ENCODE results near the gene AAGAB.
"Not testable (repeated sequence)": the region's sequence is repeated elsewhere in the genome, so short reads cannot be mapped to it uniquely, and the experiment has no call there.

Gene AAGAB

DNA sequence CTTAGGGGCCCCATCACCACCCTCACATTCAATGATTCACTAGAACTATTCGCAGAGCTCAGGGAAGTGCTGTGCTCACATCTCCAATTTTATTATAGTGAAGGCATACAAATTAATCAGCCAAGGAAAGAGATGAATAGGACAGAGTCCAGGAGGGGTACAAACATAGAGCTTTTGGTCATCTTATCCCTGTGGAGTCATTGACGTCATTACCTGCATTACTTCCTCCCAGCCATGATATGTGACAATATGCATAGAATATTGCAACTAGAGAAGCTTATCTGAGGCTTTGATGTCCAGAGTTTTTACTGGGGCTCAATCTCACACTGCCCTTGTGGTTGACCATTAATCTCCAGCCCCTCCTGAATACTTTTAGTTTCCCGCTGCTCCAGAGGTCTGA, 1.6 kb upstream of the AAGAB start:
- Mint-ChIP-seq H3K27me3 (ENCODE audit: low read depth, poor library complexity) (peaks cover 13% of the 10 kb centered on the region), H3K4me1 (peaks cover 37% of the 10 kb centered on the region), H3K4me3 (peak overlapping the region; percentile 99), H3K27ac (no peak overlapping the region), H3K36me3 (ENCODE audit: low read depth) (no peaks in the 10 kb centered on the region), H3K9me3 (no peaks in the 10 kb centered on the region)
- DNase-seq = no peak
- TF ChIP-seq, protein P1, sequence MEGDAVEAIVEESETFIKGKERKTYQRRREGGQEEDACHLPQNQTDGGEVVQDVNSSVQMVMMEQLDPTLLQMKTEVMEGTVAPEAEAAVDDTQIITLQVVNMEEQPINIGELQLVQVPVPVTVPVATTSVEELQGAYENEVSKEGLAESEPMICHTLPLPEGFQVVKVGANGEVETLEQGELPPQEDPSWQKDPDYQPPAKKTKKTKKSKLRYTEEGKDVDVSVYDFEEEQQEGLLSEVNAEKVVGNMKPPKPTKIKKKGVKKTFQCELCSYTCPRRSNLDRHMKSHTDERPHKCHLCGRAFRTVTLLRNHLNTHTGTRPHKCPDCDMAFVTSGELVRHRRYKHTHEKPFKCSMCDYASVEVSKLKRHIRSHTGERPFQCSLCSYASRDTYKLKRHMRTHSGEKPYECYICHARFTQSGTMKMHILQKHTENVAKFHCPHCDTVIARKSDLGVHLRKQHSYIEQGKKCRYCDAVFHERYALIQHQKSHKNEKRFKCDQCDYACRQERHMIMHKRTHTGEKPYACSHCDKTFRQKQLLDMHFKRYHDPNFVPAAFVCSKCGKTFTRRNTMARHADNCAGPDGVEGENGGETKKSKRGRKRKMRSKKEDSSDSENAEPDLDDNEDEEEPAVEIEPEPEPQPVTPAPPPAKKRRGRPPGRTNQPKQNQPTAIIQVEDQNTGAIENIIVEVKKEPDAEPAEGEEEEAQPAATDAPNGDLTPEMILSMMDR (IDR thresholded peaks at IDR 0.05) = no peak

DNA sequence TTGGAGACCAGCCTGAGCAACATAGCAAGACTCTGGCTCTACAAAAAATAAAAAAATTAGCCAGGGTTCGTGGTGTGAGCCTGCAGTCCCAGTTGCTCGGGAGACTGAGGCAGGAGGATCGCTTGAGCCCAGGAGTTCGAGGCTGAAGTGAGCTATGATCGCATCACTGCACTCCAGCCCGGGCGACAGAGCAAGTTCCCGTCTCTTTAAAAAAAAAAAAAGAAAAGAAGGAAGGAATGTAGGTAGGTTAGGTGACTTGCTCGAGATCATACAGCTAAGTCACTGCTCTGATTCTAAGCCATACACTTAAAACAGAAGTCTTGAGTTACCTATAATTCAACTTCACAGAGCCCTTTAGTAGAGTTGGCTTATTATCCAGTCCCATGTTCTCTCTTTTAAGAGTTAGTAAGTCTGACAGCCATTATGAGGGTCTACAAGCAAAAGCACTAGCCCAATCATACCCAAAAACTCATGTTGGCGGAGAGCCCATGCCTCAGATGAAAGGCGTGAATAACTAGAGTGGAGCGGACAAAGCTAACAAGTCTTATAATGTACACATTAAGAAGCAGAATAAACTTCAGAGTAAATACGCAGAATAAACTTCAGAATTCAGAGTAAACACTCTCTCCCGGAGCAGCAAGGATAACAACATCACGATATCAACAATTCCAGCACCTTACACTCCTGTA, 768 bp downstream of the AAGAB start:
- H3K36me3 Mint-ChIP-seq (ENCODE audit: low read depth) = peaks cover 4% of the 10 kb centered on the region
- DNase-seq = peak; percentile 10
- H3K4me1 Mint-ChIP-seq = peaks cover 37% of the 10 kb centered on the region
- TF ChIP-seq, protein P1 (IDR thresholded peaks at IDR 0.05) = no peak
- peak overlapping the region; percentile 99 for H3K4me3 Mint-ChIP-seq
- H3K27ac Mint-ChIP-seq = peak overlapping the region; percentile 96
- no peaks in the 10 kb centered on the region for H3K9me3 Mint-ChIP-seq
- peaks cover 13% of the 10 kb centered on the region for H3K27me3 Mint-ChIP-seq (ENCODE audit: low read depth, poor library complexity)

DNA sequence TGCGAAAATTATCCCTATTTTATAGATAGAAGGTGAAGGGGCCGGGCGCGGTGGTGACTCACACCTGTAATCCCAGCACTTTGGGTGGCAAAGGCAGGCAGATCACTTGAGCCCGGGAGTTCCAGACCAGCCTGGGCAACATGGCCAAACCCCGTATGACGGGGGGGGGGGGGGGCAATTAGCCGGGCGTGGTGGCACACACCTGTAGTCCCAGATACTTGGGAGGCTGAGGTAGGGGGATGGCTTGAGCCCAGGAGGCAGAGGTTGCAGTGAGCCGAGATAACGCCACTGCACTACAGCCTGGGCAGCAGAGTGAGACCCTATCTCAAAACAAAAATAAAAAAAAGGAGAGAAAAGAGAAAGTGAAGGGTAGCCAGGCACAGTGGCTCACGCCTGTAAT, 1.4 kb downstream of the AAGAB start:
- Mint-ChIP-seq H3K9me3 (no peaks in the 10 kb centered on the region), H3K4me1 (peaks cover 37% of the 10 kb centered on the region), H3K27ac (no peak overlapping the region), H3K36me3 (ENCODE audit: low read depth) (peaks cover 7% of the 10 kb centered on the region), H3K27me3 (ENCODE audit: low read depth, poor library complexity) (peaks cover 13% of the 10 kb centered on the region), H3K4me3 (peak overlapping the region; percentile 99)
- DNase-seq = no peak
- TF ChIP-seq, protein P1 (IDR thresholded peaks at IDR 0.05) = no peak

DNA sequence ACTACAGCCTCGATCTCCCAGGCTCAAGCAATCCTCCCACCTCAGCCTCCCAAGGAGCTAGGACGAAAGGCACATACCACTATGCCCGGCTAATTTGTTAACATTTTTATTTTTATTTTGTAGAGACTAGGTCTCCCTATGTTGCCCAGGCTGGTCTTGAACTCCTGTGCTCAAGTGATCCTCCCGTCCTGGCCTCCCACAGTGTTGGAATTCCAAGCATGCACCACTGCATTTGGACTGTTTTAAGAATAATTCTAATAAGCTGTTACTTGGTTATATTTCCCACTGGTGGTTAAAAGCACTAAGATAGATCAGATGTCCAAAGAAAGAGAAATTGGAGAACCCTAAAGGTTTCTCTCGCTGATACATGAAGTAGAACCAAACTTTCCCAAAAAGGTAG, 3.1 kb downstream of the AAGAB start:
- Mint-ChIP-seq H3K27me3 (ENCODE audit: low read depth, poor library complexity) (peaks cover 11% of the 10 kb centered on the region), H3K27ac (no peak overlapping the region), H3K9me3 (peaks cover 4% of the 10 kb centered on the region), H3K4me1 (peaks cover 35% of the 10 kb centered on the region), H3K36me3 (ENCODE audit: low read depth) (peaks cover 25% of the 10 kb centered on the region), H3K4me3 (no peak overlapping the region)
- no peak for DNase-seq
- TF ChIP-seq, protein P1 (IDR thresholded peaks at IDR 0.05) = no peak

DNA sequence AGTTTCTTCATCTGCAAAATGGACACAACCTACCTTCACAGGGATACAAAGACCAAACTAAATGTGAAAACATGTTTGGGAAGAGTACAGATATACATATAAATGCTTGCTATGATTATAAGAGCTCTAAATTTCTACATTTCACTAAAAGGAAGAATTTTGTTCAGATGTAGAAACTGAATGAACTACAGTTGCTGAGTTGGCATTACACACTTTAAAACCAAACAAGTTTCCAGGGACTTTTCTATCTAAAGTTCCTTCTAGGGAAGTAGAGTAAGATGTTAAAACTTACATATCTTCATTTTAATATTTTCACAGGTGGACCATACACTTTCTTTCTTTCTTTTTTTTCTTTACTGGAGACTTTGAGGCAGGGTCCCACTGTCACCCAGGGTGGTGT, 4.6 kb downstream of the AAGAB start:
- no peak for DNase-seq
- H3K9me3 Mint-ChIP-seq = peaks cover 4% of the 10 kb centered on the region
- peaks cover 3% of the 10 kb centered on the region for H3K27me3 Mint-ChIP-seq (ENCODE audit: low read depth, poor library complexity)
- no peak overlapping the region for H3K4me3 Mint-ChIP-seq
- H3K4me1 Mint-ChIP-seq = peaks cover 22% of the 10 kb centered on the region
- H3K36me3 Mint-ChIP-seq (ENCODE audit: low read depth) = peaks cover 40% of the 10 kb centered on the region
- H3K27ac Mint-ChIP-seq = no peak overlapping the region
- TF ChIP-seq, protein P1 (IDR thresholded peaks at IDR 0.05) = no peak

DNA sequence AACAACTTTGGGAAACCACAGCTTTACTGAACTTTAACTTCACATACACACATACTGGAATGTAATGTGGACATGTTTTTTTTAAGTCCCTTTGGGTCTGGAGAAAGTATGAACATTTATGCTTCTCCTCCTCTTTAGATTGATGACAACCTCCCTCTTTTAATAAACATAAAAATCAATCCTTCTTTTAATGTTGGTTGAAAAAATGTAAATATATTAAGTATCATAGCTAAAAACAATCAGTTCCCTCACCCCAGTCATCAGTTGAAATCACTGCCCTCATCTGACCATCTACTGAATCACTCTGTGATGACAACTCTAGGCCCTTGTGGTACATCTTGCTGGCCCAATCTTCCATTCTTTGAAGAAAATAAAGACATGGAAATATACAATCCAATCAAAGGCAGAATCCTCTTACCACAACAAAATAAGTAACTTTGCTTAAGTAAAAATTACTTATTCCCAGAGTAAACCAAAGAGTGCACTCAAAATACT, 6.4 kb downstream of the AAGAB start:
- no peak for DNase-seq
- TF ChIP-seq, protein P1 (IDR thresholded peaks at IDR 0.05) = no peak
- no peak overlapping the region for H3K27ac Mint-ChIP-seq
- H3K4me1 Mint-ChIP-seq = peaks cover 13% of the 10 kb centered on the region
- H3K9me3 Mint-ChIP-seq = peaks cover 4% of the 10 kb centered on the region
- no peaks in the 10 kb centered on the region for H3K27me3 Mint-ChIP-seq (ENCODE audit: low read depth, poor library complexity)
- H3K36me3 Mint-ChIP-seq (ENCODE audit: low read depth) = peaks cover 49% of the 10 kb centered on the region
- H3K4me3 Mint-ChIP-seq = no peak overlapping the region

DNA sequence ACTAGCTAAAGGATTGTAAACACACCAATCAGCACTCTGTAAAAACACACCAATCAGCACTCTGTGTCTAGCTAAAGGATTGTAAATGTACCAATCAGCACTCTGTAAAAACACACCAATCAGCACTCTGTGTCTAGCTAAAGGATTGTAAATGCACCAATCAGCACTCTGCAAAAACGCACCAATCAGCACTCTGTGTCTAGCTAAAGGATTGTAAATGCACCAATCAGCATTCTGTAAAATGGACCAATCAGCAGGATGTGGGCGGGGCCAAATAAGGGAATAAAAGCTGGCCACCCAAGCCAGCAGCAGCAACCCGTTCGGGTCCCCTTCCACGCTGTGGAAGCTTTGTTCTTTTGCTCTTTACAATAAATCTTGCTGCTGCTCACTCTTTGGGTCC, 7.9 kb downstream of the AAGAB start:
- H3K9me3 Mint-ChIP-seq; DNase-seq; H3K4me3 Mint-ChIP-seq; H3K27ac Mint-ChIP-seq; H3K27me3 Mint-ChIP-seq (ENCODE audit: low read depth, poor library complexity): not testable (repeated sequence)
- H3K36me3 Mint-ChIP-seq (ENCODE audit: low read depth) = peaks cover 49% of the 10 kb centered on the region
- peaks cover 13% of the 10 kb centered on the region for H3K4me1 Mint-ChIP-seq
